Adipose tissue (tissue), 3 donors: ENCODE data around the gene RUNDC1. TPM values are rescaled to one million over a fixed set of nuclear protein-coding genes. Genes with fewer than 3 reads are reported as not detected.

ENCODE experiments used
- H3K27ac ChIP-seq: one replicate; pipeline ENCODE4 v1.5.1; 2013; ENCODE audit warnings: low read depth, low read length
- WGBS, 3 donors: extraction: QIAGEN DNeasy Blood & Tissue Kit; methylation state at CpG; one replicate each; pipeline ENCODE4 v1.1.7; 2013; 5-methylcytosine and 5-hydroxymethylcytosine counted together
- polyA plus RNA-seq, 3 donors: library from polyadenylated mRNA; stranded (reverse); fragments of 200-250 nt; gene quantifications; one replicate each; pipeline ENCODE4 v1.2.3, GENCODE V29; 2013
- donor health status: healthy with polysubstance abuse.
- donor health status: Bipolar disorder and iron deficiency.
- donor health status: healthy.

The RUNDC1 gene
- polyA plus RNA-seq, 3 donors, result 4.3 to 5.6 (median 4.6) TPM

GRCh38 chr17:43028221-43028861, 48.0 kb downstream of the RUNDC1 start:
- 78 to 89% (median 83%) methylated on average over 17 of the region's 17 CpGs for WGBS, 3 donors
- H3K27ac ChIP-seq, result no peak overlapping the region

GRCh38 chr17:43030137-43030767, 49.9 kb downstream of the RUNDC1 start:
- WGBS, 3 donors, result 57 to 76% (median 75%) methylated on average over 6 of the region's 6 CpGs
- H3K27ac ChIP-seq, result no peak overlapping the region

GRCh38 chr17:43031666-43032065, 51.3 kb downstream of the RUNDC1 start:
- WGBS, 3 donors, result 81 to 88% (median 83%) methylated on average over 3 of the region's 3 CpGs
- H3K27ac ChIP-seq, result no peak overlapping the region

GRCh38 chr17:43033948-43034881, 53.9 kb downstream of the RUNDC1 start:
- 57 to 63% (median 61%) methylated on average over 11 to 12 of the region's 12 CpGs for WGBS, 3 donors
- H3K27ac ChIP-seq, result no peak overlapping the region

- 88 to 97% (median 88%) methylated on average over 3 of the region's 3 CpGs for WGBS, 3 donors
Measured at GRCh38 chr17:43034894-43035293, 54.5 kb downstream of the RUNDC1 start.

GRCh38 chr17:43039646-43040045, 59.3 kb downstream of the RUNDC1 start:
- WGBS, 3 donors, result 93 to 94% (median 93%) methylated on average over 2 of the region's 2 CpGs
- H3K27ac ChIP-seq, result no peak overlapping the region

More at GRCh38 chr17:43034894-43035293, 54.5 kb downstream of the RUNDC1 start:
- no peak overlapping the region for H3K27ac ChIP-seq

- 39 to 90% (median 77%) methylated on average over 2 of the region's 2 CpGs for WGBS, 3 donors
- no peak overlapping the region for H3K27ac ChIP-seq
Measured at GRCh38 chr17:43040655-43041054, 60.3 kb downstream of the RUNDC1 start.

- 68 to 89% (median 75%) methylated on average over 5 of the region's 5 CpGs for WGBS, 3 donors
Measured at GRCh38 chr17:43042025-43042628, 61.8 kb downstream of the RUNDC1 start.

More at GRCh38 chr17:43042025-43042628, 61.8 kb downstream of the RUNDC1 start:
- H3K27ac ChIP-seq, result no peak overlapping the region

Other genes with a start within 250 kb of the RUNDC1 start
- gene EZH1, start 235.5 kb upstream of the RUNDC1 start, polyA plus RNA-seq, result 10 to 100 TPM; 16.1 to 27.5 (median 25.9) TPM
- 100 to 1,000 TPM in 2 of 3 donors, 10 to 100 TPM in 1; 12.9 to 178 (median 156) TPM for gene RAMP2, start 219.3 kb upstream of the RUNDC1 start, polyA plus RNA-seq
- gene VPS25, start 207.1 kb upstream of the RUNDC1 start, polyA plus RNA-seq, result 10 to 100 TPM; 52.3 to 64.8 (median 61.2) TPM
- gene WNK4, start 200.0 kb upstream of the RUNDC1 start, polyA plus RNA-seq, result under 1 TPM; 0.45 to 0.54 (median 0.46) TPM
- gene COA3, start 181.9 kb upstream of the RUNDC1 start, polyA plus RNA-seq, result 100 to 1,000 TPM; 110 to 134 (median 120) TPM
- 1 to 10 TPM in 1 of 3 donors, under 1 TPM in 2; 0.20 to 1.0 (median 0.54) TPM for gene CNTD1, start 181.7 kb upstream of the RUNDC1 start, polyA plus RNA-seq
- gene BECN1, start 156.3 kb upstream of the RUNDC1 start, polyA plus RNA-seq, result 10 to 100 TPM; 36.5 to 69.7 (median 66.2) TPM
- gene PSME3, start 147.2 kb upstream of the RUNDC1 start, polyA plus RNA-seq, result 10 to 100 TPM; 33.4 to 84.8 (median 60.7) TPM
- 1 to 10 TPM; 2.0 to 8.9 (median 3.1) TPM for gene AOC2, start 136.0 kb upstream of the RUNDC1 start, polyA plus RNA-seq
- 100 to 1,000 TPM in 2 of 3 donors, 10 to 100 TPM in 1; 59.7 to 515 (median 182) TPM for gene AOC3, start 129.4 kb upstream of the RUNDC1 start, polyA plus RNA-seq
- under 1 TPM in 2 of 3 donors, not detected in 1; 0.03 to 0.11 TPM for gene G6PC1, start 79.8 kb upstream of the RUNDC1 start, polyA plus RNA-seq
- 10 to 100 TPM; 32.9 to 39.9 (median 37.6) TPM for gene AARSD1, start 16.1 kb upstream of the RUNDC1 start, polyA plus RNA-seq
- 1 to 10 TPM in 1 of 3 donors, under 1 TPM in 2; 0.19 to 3.9 (median 0.40) TPM for gene PTGES3L, start 485 bp upstream of the RUNDC1 start, polyA plus RNA-seq
- 1,000 to 10,000 TPM; 1,783 to 4,377 (median 3,127) TPM for gene RPL27, start 17.9 kb downstream of the RUNDC1 start, polyA plus RNA-seq
- 10 to 100 TPM; 11.4 to 56.8 (median 34.1) TPM for gene IFI35, start 26.2 kb downstream of the RUNDC1 start, polyA plus RNA-seq
- gene VAT1, start 41.8 kb downstream of the RUNDC1 start, polyA plus RNA-seq, result 100 to 1,000 TPM in 2 of 3 donors, 10 to 100 TPM in 1; 50.8 to 200 (median 118) TPM
- gene RND2, start 44.7 kb downstream of the RUNDC1 start, polyA plus RNA-seq, result 1 to 10 TPM in 1 of 3 donors, under 1 TPM in 2; 0.22 to 1.8 (median 0.28) TPM
- gene BRCA1, start 144.8 kb downstream of the RUNDC1 start, polyA plus RNA-seq, result 1 to 10 TPM; 1.0 to 3.6 (median 1.2) TPM
- 10 to 100 TPM; 20.9 to 48.0 (median 30.2) TPM for gene NBR1, start 190.6 kb downstream of the RUNDC1 start, polyA plus RNA-seq
- 1 to 10 TPM; 1.4 to 4.5 (median 3.6) TPM for gene TMEM106A, start 231.3 kb downstream of the RUNDC1 start, polyA plus RNA-seq
- gene CCDC200, start 248.1 kb downstream of the RUNDC1 start, polyA plus RNA-seq, result 1 to 10 TPM in 1 of 3 donors, under 1 TPM in 1, not detected in 1; 0.10 to 2.5 TPM